Chondrocyte (in vitro differentiated cells): ENCODE data around the gene ACER3. TPM values are rescaled to one million over a fixed set of nuclear protein-coding genes. Genes with fewer than 3 reads are reported as not detected.
A peak's percentile ranks its signal among the peaks of the same experiment; 100 is the strongest.
"Not testable (repeated sequence)": the region's sequence is repeated elsewhere in the genome, so short reads cannot be mapped to it uniquely, and the experiment has no call there.

Experiments used
- DNase-seq: peaks from one replicate; pipeline ENCODE4 v3.0.0; 2021; ENCODE audit warnings: mixed read lengths, low spot score
- H3K27ac Mint-ChIP-seq: one replicate; pipeline ENCODE4 v1.8.0; 2021; ENCODE audit warnings: mild to moderate bottlenecking, moderate library complexity, mixed read lengths; ENCODE audit not compliant: unreplicated experiment
- H3K27me3 Mint-ChIP-seq: 2 replicates; pipeline ENCODE4 v1.8.0; 2021; ENCODE audit warnings: low read depth, mixed read lengths
- H3K36me3 Mint-ChIP-seq: 2 replicates; pipeline ENCODE4 v1.8.0; 2021; ENCODE audit warnings: low read depth, mixed read lengths
- H3K4me1 Mint-ChIP-seq: 2 replicates; pipeline ENCODE4 v1.8.0; 2021; ENCODE audit warnings: low read depth, mild to moderate bottlenecking, mixed read lengths
- H3K4me3 Mint-ChIP-seq: one replicate; pipeline ENCODE4 v1.8.0; 2021; ENCODE audit warnings: mild to moderate bottlenecking, moderate library complexity, mixed read lengths; ENCODE audit not compliant: unreplicated experiment
- H3K9me3 Mint-ChIP-seq: 2 replicates; pipeline ENCODE4 v1.8.0; 2021; ENCODE audit warnings: low read depth, mixed read lengths
- CTCF ChIP-seq: fragments of 200-600 bp; sonication (generic); IDR thresholded peaks from 2 replicates; pipeline ENCODE4 v1.5.0; 2021; ENCODE audit warnings: antibody characterized with exemption, mild to moderate bottlenecking, moderate library complexity
- total RNA-seq: library from RNA; stranded (reverse); gene quantifications from 3 replicates; pipeline ENCODE4 v1.2.1, GENCODE V29; 2021

The ACER3 gene
- total RNA-seq, 1 donor from 2014 or later = 17.9 TPM

- Mint-ChIP-seq H3K9me3 (no peaks in the 10 kb centered on the region), H3K36me3 (peaks cover 2% of the 10 kb centered on the region), H3K27me3 (peaks cover 7% of the 10 kb centered on the region), H3K27ac (no peak overlapping the region), H3K4me3 (no peak overlapping the region), H3K4me1 (peaks cover 15% of the 10 kb centered on the region)
- no peak for DNase-seq
- no peak for TF ChIP-seq CTCF
These were observed 183.6 kb downstream of the ACER3 start for GRCh38 chr11:77044356-77044755.

- peaks cover 15% of the 10 kb centered on the region for H3K4me1 Mint-ChIP-seq
- DNase-seq = no peak
- no peak overlapping the region for H3K4me3 Mint-ChIP-seq
- no peak overlapping the region for H3K27ac Mint-ChIP-seq
- no peak for TF ChIP-seq CTCF
- no peaks in the 10 kb centered on the region for H3K9me3 Mint-ChIP-seq
- H3K27me3 Mint-ChIP-seq = peaks cover 7% of the 10 kb centered on the region
- H3K36me3 Mint-ChIP-seq = peaks cover 2% of the 10 kb centered on the region
These were observed 184.2 kb downstream of the ACER3 start for GRCh38 chr11:77044886-77045285.

DNA sequence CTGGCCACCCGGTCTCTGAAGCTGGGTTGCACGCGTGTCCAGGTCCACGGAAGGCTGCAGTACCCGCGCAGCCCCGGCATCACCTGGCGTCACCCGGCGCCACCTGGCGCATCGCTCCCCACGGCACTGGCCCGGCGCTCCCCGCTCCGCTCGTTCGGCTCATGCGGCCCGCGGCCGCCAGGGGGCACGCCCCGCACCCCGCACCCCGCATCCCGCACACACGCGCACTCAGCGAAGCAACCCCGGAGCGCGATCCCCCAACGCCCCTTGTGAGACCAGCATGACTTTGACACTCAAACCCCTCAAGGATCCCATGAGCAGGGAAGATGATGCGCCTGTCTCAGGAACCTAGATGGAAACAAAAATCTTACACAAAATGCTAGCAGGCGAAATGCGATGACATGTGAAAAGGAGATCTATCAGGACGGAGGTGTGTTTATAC lies 185.4 kb downstream of the ACER3 start:
- Mint-ChIP-seq H3K4me1 (peaks cover 11% of the 10 kb centered on the region), H3K27me3 (peaks cover 7% of the 10 kb centered on the region), H3K36me3 (no peaks in the 10 kb centered on the region), H3K9me3 (no peaks in the 10 kb centered on the region), H3K27ac (no peak overlapping the region), H3K4me3 (no peak overlapping the region)
- DNase-seq = no peak
- peak; percentile 81 for TF ChIP-seq CTCF

- DNase-seq = no peak
- peak; percentile 86 for TF ChIP-seq CTCF
- Mint-ChIP-seq H3K4me1 (peaks cover 11% of the 10 kb centered on the region), H3K4me3 (peak overlapping the region; percentile 71), H3K9me3 (no peaks in the 10 kb centered on the region), H3K36me3 (no peaks in the 10 kb centered on the region), H3K27ac (peak overlapping the region; percentile 46), H3K27me3 (peaks cover 7% of the 10 kb centered on the region)
These were observed 186.5 kb downstream of the ACER3 start for GRCh38 chr11:77047007-77047927.

DNA sequence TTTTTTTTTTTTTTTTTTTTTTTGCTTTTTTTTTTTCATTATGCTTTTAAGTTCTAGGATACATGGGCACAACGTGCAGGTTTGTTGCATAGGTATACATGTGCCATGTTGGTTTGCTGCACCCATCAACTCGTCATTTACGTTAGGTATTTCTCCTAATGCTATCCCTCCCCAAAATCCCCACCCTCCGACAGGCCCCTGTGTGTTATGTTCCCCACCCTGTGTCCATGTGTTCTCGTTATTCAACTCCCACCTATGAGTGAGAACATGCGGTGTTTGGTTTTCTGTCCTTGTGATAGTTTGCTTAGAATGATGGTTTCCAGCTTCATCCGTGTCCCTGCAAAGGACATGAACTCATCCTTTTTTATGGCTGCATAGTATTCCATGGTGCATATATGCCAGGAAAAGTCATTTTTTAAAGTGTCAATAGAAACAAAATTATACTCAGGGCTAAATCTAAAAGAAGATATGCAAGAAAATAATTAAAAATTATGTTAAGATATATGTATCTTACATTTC lies 187.3 kb downstream of the ACER3 start:
- peaks cover 11% of the 10 kb centered on the region for H3K4me1 Mint-ChIP-seq
- not testable (repeated sequence) for DNase-seq, H3K27ac Mint-ChIP-seq, H3K36me3 Mint-ChIP-seq, H3K4me3 Mint-ChIP-seq, H3K27me3 Mint-ChIP-seq, H3K9me3 Mint-ChIP-seq
